Panc1 (cell line): Measurements from ENCODE around the gene SLIT3. TPM values are rescaled to one million over a fixed set of nuclear protein-coding genes. Genes with fewer than 3 reads are reported as not detected.

Source experiments
- ATAC-seq: fragments of 200-7000 bp; cut with Tn5 transposase; 2 replicates; pipeline ENCODE4 v1.9.1; 2020; ENCODE audit warnings: mild to moderate bottlenecking, moderate library complexity
- BruUV-seq: library from RNA; stranded (reverse); fragments of 400-500 nt; replicated peaks from 2 replicates; lab custom pipeline; 2021; lab: Mats Ljungman, UMichigan
- CTCF ChIA-PET: fragments of 300-600 bp; sonication (Branson Sonifier 250); formaldehyde crosslinking; loops from one replicate; lab custom pipeline; 2022; ENCODE audit warnings: antibody characterized with exemption; lab: Charles Lee
- POLR2A ChIA-PET: fragments of 300-600 bp; sonication (Branson Sonifier 250); formaldehyde crosslinking; loops from one replicate; lab custom pipeline; 2022; ENCODE audit warnings: antibody characterized with exemption; lab: Charles Lee
- DNase-seq: peaks from one replicate; pipeline ENCODE4 v3.0.0-alpha.2; 2010; ENCODE audit warnings: low read depth, low spot score
- H3K27ac ChIP-seq: 2 replicates; pipeline ENCODE4 v1.5.1; 2011; ENCODE audit warnings: mild to moderate bottlenecking, low read length, inconsistent platforms
- H3K27me3 ChIP-seq: fragments of 200-500 bp; sonication (Bioruptor generic); 2 replicates; pipeline ENCODE4 v1.6.0; 2014; ENCODE audit warnings: low read length, inconsistent platforms; ENCODE audit not compliant: control insufficient read depth, insufficient read depth
- H3K36me3 ChIP-seq: fragments of 200-500 bp; sonication (Bioruptor generic); 2 replicates; pipeline ENCODE4 v1.5.1; 2014; ENCODE audit warnings: inconsistent platforms, mild to moderate bottlenecking, low read length, moderate library complexity; ENCODE audit not compliant: control insufficient read depth, insufficient read depth
- H3K4me1 ChIP-seq: 2 replicates; pipeline ENCODE4 v1.5.1; 2011; ENCODE audit warnings: inconsistent platforms, mild to moderate bottlenecking, low read length, moderate library complexity; ENCODE audit not compliant: control insufficient read depth, insufficient read depth
- H3K4me3 ChIP-seq, 2 experiments: 2 replicates each; pipeline ENCODE4 v1.5.1; 2011 to 2012; ENCODE audit warnings: low read depth in 2 of 2, low read length in 2 of 2, mild to moderate bottlenecking in 2 of 2, inconsistent platforms in 1 of 2, moderate library complexity in 1 of 2
- H3K9me3 ChIP-seq: fragments of 200-500 bp; sonication (Bioruptor generic); 2 replicates; pipeline ENCODE4 v1.5.1; 2014; ENCODE audit warnings: low read depth, mild to moderate bottlenecking, inconsistent platforms, low read length, moderate library complexity; ENCODE audit not compliant: control insufficient read depth, insufficient read depth
- POLR2AphosphoS5 ChIP-seq: IDR thresholded peaks from 2 replicates; pipeline ENCODE4 v1.6.1; 2012; ENCODE audit warnings: mild to moderate bottlenecking, low read depth, low read length, moderate library complexity
- REST ChIP-seq, 2 experiments: IDR thresholded peaks; 2 replicates each; pipeline ENCODE4 v1.6.1; 2011 to 2012; ENCODE audit warnings: low read depth in 2 of 2, control low read depth in 1 of 2, low read length in 1 of 2, mild to moderate bottlenecking in 1 of 2, moderate library complexity in 1 of 2; ENCODE audit not compliant: insufficient read depth in 1 of 2
- SIN3A ChIP-seq: IDR thresholded peaks from 2 replicates; pipeline ENCODE4 v1.6.1; 2012; ENCODE audit warnings: low read depth, mild to moderate bottlenecking, low read length, moderate library complexity, borderline replicate concordance; ENCODE audit not compliant: insufficient read depth
- TCF7L2 ChIP-seq: IDR thresholded peaks from 2 replicates; pipeline ENCODE4 v1.6.1; 2011; ENCODE audit warnings: mild to moderate bottlenecking, low read depth, low read length, inconsistent platforms
- in situ Hi-C: cut with HindIII; loops from 2 replicates; pipeline ENCODE4 v1.10.0; 2016; ENCODE audit warnings: low sequenced_read_pairs, low pct_unique_long_range_greater_than_20kb
- intact Hi-C: fragments of 100-400 bp; cut with micrococcal nuclease; formaldehyde crosslinking; loops from one replicate; pipeline ENCODE4 v1.10.0; 2022; ENCODE audit not compliant: unreplicated experiment
- total RNA-seq: library from RNA; stranded (reverse); gene quantifications from one replicate; pipeline ENCODE4 v1.2.1, GENCODE V29; 2021; ENCODE audit not compliant: unreplicated experiment
- TF ChIP-seq, protein P1 (sequence below): fragments of 450-650 bp; IDR thresholded peaks from 2 replicates; pipeline ENCODE4 v1.5.1; 2017; ENCODE audit warnings: mild to moderate bottlenecking

The SLIT3 gene
- total RNA-seq, 1 experiment from 2014 or later = 26.4 TPM

DNA sequence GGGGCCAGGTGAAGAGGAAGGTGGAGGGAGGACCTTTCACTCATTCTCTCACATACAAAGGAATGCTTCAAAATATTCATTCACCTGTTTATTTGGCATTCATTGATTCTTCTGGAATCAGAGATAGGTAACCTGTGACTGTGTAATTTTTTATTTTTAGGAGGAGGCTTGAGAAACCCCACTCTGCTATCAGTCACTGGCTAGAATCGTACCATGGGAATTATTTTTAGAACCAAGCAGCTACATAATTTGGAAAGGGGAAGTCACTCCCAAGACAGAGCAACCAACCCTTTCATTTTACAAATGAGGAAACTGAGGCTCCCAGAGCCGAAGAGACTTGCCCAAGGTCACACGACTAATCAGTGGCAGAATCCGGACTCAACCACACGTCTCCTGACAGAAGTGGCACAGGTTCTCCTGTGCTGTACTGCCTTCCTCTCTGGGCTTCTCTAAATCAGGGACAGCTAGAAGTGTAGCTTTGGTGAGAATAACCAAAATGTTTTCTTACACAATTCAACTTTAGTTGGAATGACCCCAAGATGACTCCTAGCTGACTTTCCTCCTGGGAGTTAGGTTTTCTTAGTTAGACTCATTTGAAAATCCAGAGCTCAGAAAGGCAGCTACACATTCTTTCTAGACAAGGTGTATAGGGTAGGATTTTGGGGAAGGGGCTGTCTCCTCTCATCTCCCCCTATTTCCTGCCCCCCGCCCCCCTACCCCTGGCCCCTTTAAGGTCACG lies 457.5 kb downstream of the SLIT3 start:
- TF ChIP-seq, protein P1, sequence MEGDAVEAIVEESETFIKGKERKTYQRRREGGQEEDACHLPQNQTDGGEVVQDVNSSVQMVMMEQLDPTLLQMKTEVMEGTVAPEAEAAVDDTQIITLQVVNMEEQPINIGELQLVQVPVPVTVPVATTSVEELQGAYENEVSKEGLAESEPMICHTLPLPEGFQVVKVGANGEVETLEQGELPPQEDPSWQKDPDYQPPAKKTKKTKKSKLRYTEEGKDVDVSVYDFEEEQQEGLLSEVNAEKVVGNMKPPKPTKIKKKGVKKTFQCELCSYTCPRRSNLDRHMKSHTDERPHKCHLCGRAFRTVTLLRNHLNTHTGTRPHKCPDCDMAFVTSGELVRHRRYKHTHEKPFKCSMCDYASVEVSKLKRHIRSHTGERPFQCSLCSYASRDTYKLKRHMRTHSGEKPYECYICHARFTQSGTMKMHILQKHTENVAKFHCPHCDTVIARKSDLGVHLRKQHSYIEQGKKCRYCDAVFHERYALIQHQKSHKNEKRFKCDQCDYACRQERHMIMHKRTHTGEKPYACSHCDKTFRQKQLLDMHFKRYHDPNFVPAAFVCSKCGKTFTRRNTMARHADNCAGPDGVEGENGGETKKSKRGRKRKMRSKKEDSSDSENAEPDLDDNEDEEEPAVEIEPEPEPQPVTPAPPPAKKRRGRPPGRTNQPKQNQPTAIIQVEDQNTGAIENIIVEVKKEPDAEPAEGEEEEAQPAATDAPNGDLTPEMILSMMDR = no peak
- TF ChIP-seq TCF7L2 (no peak), POLR2AphosphoS5 (no peak), REST (IDR thresholded peaks at IDR 0.05; ENCODE audit: insufficient read depth in 1 of 2, low read depth in 2 of 2, low read length in 1 of 2) (no peak), SIN3A (no peak)
- in situ Hi-C loops = no loop called here
- H3K4me1 ChIP-seq = no peaks in the 10 kb centered on the region
- BruUV-seq = no TSS peak
- no peak for DNase-seq
- no peaks in the 10 kb centered on the region; the same call in 1 of the 2 replicates for H3K36me3 ChIP-seq
- no peak overlapping the region for H3K27ac ChIP-seq
- intact Hi-C loops = no loop called here
- no peak for ATAC-seq
- ChIA-PET POLR2A (no interaction called here), CTCF (no interaction called here)
- H3K9me3 ChIP-seq = no peaks in the 10 kb centered on the region
- no peaks in the 10 kb centered on the region; the same call in 1 of the 2 replicates for H3K27me3 ChIP-seq
- H3K4me3 ChIP-seq = no peak overlapping the region; a peak in 1 of 4 replicates

DNA sequence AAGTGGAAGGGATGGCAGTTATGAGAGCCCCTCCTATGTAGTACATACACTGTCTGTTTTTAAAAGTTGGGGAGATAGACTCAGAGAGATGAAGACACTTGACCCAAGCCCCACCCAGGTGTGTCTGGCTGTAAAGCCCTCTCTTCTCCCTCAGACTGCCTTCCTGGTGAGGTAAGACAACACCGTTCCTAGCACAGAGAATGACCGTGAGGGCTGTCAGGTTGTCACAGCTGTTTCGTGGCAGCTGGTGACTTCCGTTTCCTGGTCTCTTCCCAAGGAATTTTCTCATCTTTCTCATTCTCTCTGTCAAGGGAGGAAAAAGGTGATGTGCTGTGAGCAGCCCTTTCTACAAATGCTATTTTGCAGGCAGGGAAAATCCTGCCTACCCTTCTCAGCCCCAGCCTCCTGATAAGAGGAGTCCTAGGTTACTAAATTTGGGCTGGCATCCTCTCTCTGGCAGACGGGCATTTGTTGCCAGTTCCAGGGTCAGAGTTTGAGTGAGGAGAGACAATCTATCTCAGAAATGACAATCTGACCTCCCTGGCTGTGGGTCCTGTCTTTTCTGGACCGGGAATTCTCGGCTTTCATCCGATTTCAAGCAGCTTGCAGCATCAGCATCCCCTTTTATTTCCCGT lies 458.3 kb downstream of the SLIT3 start:
- ATAC-seq = no peak
- BruUV-seq = no TSS peak
- TF ChIP-seq POLR2AphosphoS5 (no peak), TCF7L2 (no peak), REST (IDR thresholded peaks at IDR 0.05; ENCODE audit: insufficient read depth in 1 of 2, low read depth in 2 of 2, low read length in 1 of 2) (no peak)
- TF ChIP-seq, protein P1 = no peak
- DNase-seq = no peak
- Histone ChIP-seq H3K9me3 (no peaks in the 10 kb centered on the region), H3K36me3 (no peaks in the 10 kb centered on the region; the same call in 1 of the 2 replicates), H3K4me1 (no peaks in the 10 kb centered on the region), H3K27me3 (peaks cover under 1% of the 10 kb centered on the region), H3K4me3 (no peak overlapping the region; a peak in 1 of 4 replicates), H3K27ac (no peak overlapping the region)
- ChIA-PET CTCF (no interaction called here), POLR2A (no interaction called here)
- intact Hi-C loops = no loop called here
- in situ Hi-C loops = no loop called here
